Smooth muscle cell (in vitro differentiated cells): ENCODE data around the gene PLTP. TPM values are rescaled to one million over a fixed set of nuclear protein-coding genes. Genes with fewer than 3 reads are reported as not detected.

Experiments
- DNase-seq: peaks from one replicate; lab custom pipeline; 2025; ENCODE audit not compliant: unreplicated experiment; lab: John Stamatoyannopoulos, UW
- H2AFZ ChIP-seq: fragments of 200-600 bp; sonication (generic); 2 replicates; pipeline ENCODE4 v1.6.0; 2016; ENCODE audit warnings: antibody characterized with exemption, low read depth, mild to moderate bottlenecking
- H3F3A ChIP-seq: fragments of 200-600 bp; sonication (generic); 2 replicates; pipeline ENCODE4 v1.6.0; 2017; ENCODE audit warnings: antibody characterized with exemption, low read depth
- H3K27ac ChIP-seq: fragments of 200-600 bp; sonication (generic); 2 replicates; pipeline ENCODE4 v1.5.1; 2016; ENCODE audit warnings: low read depth, mild to moderate bottlenecking
- H3K27me3 ChIP-seq: fragments of 200-600 bp; sonication (generic); 2 replicates; pipeline ENCODE4 v1.6.1; 2016; ENCODE audit warnings: low read depth, mild to moderate bottlenecking
- H3K36me3 ChIP-seq: fragments of 200-600 bp; sonication (generic); 2 replicates; pipeline ENCODE4 v1.5.1; 2016; ENCODE audit warnings: low read depth
- H3K4me1 ChIP-seq: fragments of 200-600 bp; sonication (generic); 2 replicates; pipeline ENCODE4 v1.5.1; 2016; ENCODE audit warnings: low read depth
- H3K4me2 ChIP-seq: fragments of 200-600 bp; sonication (generic); 2 replicates; pipeline ENCODE4 v1.6.0; 2016; ENCODE audit warnings: mild to moderate bottlenecking
- H3K4me3 ChIP-seq: fragments of 200-600 bp; sonication (generic); 2 replicates; pipeline ENCODE4 v1.5.1; 2016; ENCODE audit warnings: mild to moderate bottlenecking
- H3K79me2 ChIP-seq: fragments of 200-600 bp; sonication (generic); 2 replicates; pipeline ENCODE4 v1.6.0; 2016; ENCODE audit warnings: low read depth, mild to moderate bottlenecking
- H3K9ac ChIP-seq: fragments of 200-600 bp; sonication (generic); 2 replicates; pipeline ENCODE4 v1.6.0; 2016; ENCODE audit warnings: low read depth
- H3K9me3 ChIP-seq: fragments of 200-600 bp; sonication (generic); replicated peaks from 2 replicates; pipeline ENCODE4 v1.5.1; 2016; ENCODE audit warnings: low read depth
- H4K20me1 ChIP-seq: fragments of 200-600 bp; sonication (generic); 2 replicates; pipeline ENCODE4 v1.6.0; 2016; ENCODE audit warnings: low read depth
- WGBS: methylation state at CpG from one replicate; pipeline ENCODE4 v1.1.7; 2016; ENCODE audit warnings: low lambda C conversion rate; 5-methylcytosine and 5-hydroxymethylcytosine counted together
- polyA plus RNA-seq: library from polyadenylated mRNA; unstranded; fragments of >200 nt; fragmentation: Nextera tagmentation; extraction: Ambion mirVana; gene quantifications from 2 replicates; pipeline ENCODE4 v1.2.1, GENCODE V29; 2016
- total RNA-seq: library from RNA; depleted of rRNA; stranded (reverse); fragments of >200 nt; gene quantifications from 2 replicates; pipeline ENCODE4 v1.2.3, GENCODE V29; 2014
- TF ChIP-seq, protein P1 (sequence below): fragments of 200-600 bp; sonication (generic); IDR thresholded peaks from 2 replicates; pipeline ENCODE4 v1.5.1; 2017; ENCODE audit warnings: borderline replicate concordance, mild to moderate bottlenecking, antibody characterized with exemption; ENCODE audit not compliant: insufficient read depth, poor library complexity, severe bottlenecking

The PLTP gene
- total and polyA plus RNA-seq, 2 experiments from 2014 or later: 81.0 to 262 TPM

DNA sequence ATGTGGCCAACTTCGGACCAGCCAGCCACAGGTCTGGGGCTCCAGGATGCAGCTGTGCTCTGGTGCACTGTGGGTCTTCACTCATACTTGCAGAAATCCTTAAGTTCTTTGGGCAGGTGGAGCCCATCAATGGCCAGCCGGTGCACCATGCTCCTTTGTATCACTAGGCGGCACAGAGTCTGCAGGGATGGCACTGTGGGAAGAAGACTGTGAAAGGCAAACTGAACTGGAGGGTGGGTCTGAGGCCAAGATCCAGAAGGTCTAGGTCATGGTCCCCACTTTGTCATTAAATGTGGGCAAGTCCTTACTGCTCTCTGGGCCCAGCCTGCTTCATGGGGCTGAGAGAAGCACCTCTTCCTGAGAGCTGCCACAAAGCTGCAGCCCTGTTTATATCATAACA lies 23.3 kb downstream of the PLTP start:
- 95% methylated on average over 3 of the region's 3 CpGs for WGBS
- no peak overlapping the region for H2AFZ ChIP-seq
- H3K4me3 ChIP-seq: no peak overlapping the region
- H3K4me2 ChIP-seq: no peak overlapping the region
- H4K20me1 ChIP-seq: peaks cover 7% of the 10 kb centered on the region
- DNase-seq: no peak
- no peak overlapping the region for H3K27ac ChIP-seq
- no peaks in the 10 kb centered on the region for H3K27me3 ChIP-seq
- peaks cover 5% of the 10 kb centered on the region for H3K79me2 ChIP-seq
- no peaks in the 10 kb centered on the region for H3F3A ChIP-seq
- H3K9me3 ChIP-seq: no peaks in the 10 kb centered on the region
- no peaks in the 10 kb centered on the region for H3K36me3 ChIP-seq
- peaks cover 10% of the 10 kb centered on the region for H3K4me1 ChIP-seq
- no peak overlapping the region for H3K9ac ChIP-seq
- TF ChIP-seq, protein P1, sequence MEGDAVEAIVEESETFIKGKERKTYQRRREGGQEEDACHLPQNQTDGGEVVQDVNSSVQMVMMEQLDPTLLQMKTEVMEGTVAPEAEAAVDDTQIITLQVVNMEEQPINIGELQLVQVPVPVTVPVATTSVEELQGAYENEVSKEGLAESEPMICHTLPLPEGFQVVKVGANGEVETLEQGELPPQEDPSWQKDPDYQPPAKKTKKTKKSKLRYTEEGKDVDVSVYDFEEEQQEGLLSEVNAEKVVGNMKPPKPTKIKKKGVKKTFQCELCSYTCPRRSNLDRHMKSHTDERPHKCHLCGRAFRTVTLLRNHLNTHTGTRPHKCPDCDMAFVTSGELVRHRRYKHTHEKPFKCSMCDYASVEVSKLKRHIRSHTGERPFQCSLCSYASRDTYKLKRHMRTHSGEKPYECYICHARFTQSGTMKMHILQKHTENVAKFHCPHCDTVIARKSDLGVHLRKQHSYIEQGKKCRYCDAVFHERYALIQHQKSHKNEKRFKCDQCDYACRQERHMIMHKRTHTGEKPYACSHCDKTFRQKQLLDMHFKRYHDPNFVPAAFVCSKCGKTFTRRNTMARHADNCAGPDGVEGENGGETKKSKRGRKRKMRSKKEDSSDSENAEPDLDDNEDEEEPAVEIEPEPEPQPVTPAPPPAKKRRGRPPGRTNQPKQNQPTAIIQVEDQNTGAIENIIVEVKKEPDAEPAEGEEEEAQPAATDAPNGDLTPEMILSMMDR: no peak

DNA sequence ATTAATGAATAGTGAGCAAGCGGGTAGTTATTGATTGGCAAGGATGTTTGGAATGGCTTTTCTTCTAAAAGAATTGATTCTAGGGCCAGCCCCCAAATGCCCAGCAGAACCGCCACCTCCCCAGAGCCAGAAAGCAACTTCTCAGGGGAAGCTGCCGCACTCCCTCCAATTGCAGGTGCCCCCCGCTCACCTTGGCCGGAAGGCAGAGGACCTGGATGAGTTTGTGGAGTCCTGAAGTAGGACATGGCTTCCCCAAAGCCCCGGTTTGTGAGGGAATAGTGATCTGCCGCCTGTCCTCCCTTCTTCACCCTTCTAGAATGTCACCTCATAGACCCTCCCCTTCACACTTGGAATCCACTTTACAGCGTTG lies 24.6 kb downstream of the PLTP start, which contains the start of gene SPATA25:
Gene SPATA25, minus strand, starts transcription at position 277 of the 370 bp plus-strand sequence. Its CDS starts 32 bp downstream, at position 245.
- no peak for DNase-seq
- 99% methylated on average over 8 of the region's 8 CpGs for WGBS
- Histone ChIP-seq H3K4me1 (peaks cover 10% of the 10 kb centered on the region), H4K20me1 (peaks cover 7% of the 10 kb centered on the region), H3K79me2 (peaks cover 9% of the 10 kb centered on the region), H3K4me3 (no peak within 1 kb of the TSS), H3K36me3 (no peaks in the 10 kb centered on the region), H3K9ac (no peak within 1 kb of the TSS), H3F3A (no peaks in the 10 kb centered on the region), H3K9me3 (no peaks in the 10 kb centered on the region), H3K4me2 (no peak within 1 kb of the TSS), H2AFZ (no peak within 1 kb of the TSS), H3K27ac (no peak within 1 kb of the TSS), H3K27me3 (no peaks in the 10 kb centered on the region)
- TF ChIP-seq, protein P1: no peak

DNA sequence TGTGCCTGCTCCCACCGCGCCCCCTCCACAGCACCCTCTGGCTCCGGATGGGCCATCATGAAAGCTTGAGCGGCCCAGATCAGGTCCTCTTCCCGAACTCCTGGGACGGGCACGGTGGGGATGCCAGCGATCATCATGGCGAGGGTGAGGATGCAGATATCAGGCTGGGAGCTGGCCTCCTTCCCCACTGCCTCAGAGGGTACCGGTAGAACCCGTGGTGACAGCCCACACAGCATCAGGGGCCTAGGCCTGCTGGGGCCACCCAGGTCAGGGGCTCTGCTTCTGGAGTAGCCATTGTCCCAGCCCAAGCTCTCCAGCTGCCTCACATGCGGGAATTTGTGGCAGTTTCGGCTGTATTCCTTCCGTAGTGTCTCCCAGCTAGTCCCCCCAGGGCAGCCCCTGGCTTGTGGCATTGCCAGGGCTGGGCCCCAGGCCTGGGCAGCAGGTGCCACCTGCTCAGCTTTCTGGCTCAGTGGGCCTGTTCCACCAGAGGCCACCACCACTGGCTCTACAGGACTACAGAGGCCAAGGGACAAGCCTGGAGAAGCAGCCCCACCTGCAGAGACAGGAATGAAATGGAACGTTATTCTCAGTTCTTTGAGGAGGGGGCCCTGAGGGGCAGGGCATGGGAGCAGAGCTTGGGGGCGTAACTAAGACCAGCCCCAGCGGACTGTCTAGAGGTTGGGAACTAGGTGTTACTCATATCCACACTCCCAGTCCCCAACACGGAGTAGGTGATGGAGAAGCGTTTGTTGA lies 25.2 kb downstream of the PLTP start:
- WGBS: 96% methylated on average over 19 of the region's 19 CpGs
- TF ChIP-seq, protein P1: no peak
- Histone ChIP-seq H3K27ac (no peak overlapping the region), H3K36me3 (no peaks in the 10 kb centered on the region), H3K4me1 (peaks cover 6% of the 10 kb centered on the region), H3F3A (peaks cover 4% of the 10 kb centered on the region), H3K27me3 (no peaks in the 10 kb centered on the region), H3K79me2 (peaks cover 11% of the 10 kb centered on the region), H3K9ac (no peak overlapping the region), H4K20me1 (peaks cover 7% of the 10 kb centered on the region), H3K4me2 (no peak overlapping the region), H3K4me3 (no peak overlapping the region), H2AFZ (no peak overlapping the region), H3K9me3 (no peaks in the 10 kb centered on the region)
- DNase-seq: no peak

DNA sequence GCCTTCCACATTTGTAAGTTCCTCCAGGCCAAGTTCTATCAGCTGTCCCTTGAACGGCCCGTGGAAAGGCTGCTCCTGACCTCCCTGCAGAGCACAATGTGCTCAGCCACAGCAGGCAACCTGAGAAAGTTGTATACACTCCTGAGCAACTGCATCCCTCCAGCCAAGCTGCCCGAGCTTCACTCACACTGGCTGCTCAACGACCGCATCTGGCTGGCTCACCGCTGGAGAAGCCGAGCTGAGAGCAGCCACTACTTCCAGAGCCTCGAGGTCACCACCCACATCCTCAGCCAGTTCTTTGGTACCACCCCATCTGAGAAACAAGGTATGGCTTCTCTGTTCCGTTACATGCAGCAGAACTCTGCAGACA lies 28.9 kb downstream of the PLTP start:
- Histone ChIP-seq H3F3A (peaks cover 4% of the 10 kb centered on the region), H3K27ac (no peak overlapping the region)
- WGBS: 95% methylated on average over 9 of the region's 9 CpGs

More for the DNA sequence above, 28.9 kb downstream of the PLTP start:
- Histone ChIP-seq H3K36me3 (no peaks in the 10 kb centered on the region), H3K4me2 (no peak overlapping the region), H3K27me3 (no peaks in the 10 kb centered on the region), H3K4me3 (no peak overlapping the region), H4K20me1 (peaks cover 7% of the 10 kb centered on the region), H3K9ac (no peak overlapping the region), H3K4me1 (peaks cover 4% of the 10 kb centered on the region), H3K9me3 (no peaks in the 10 kb centered on the region), H3K79me2 (peaks cover 16% of the 10 kb centered on the region), H2AFZ (no peak overlapping the region)
- TF ChIP-seq, protein P1: no peak
- DNase-seq: no peak
